Aorta (tissue), 5 donors: ENCODE data around the gene KIAA1755. TPM values are rescaled to one million over a fixed set of nuclear protein-coding genes. Genes with fewer than 3 reads are reported as not detected.

Source experiments
- ATAC-seq: fragments of 200-7000 bp; cut with Tn5 transposase; one replicate; pipeline ENCODE4 v1.9.1; 2022; ENCODE audit warnings: moderate library complexity; ENCODE audit not compliant: low FRiP score
- DNase-seq, 2 donors: peaks; one replicate each; pipeline ENCODE4 v3.0.0-alpha.2; 2020
- H3K27ac ChIP-seq, 2 donors: one replicate each; pipeline ENCODE4 v1.5.1; 2013; ENCODE audit warnings: low read length in 2 of 2, mild to moderate bottlenecking in 2 of 2, moderate library complexity in 2 of 2, control low read depth in 1 of 2, inconsistent platforms in 1 of 2, low read depth in 1 of 2
- H3K27me3 ChIP-seq, 2 donors: one replicate each; pipeline ENCODE4 v1.6.1; 2013; ENCODE audit warnings: control low read depth in 1 of 2, low read length in 1 of 2, mild to moderate bottlenecking in 1 of 2, moderate library complexity in 1 of 2; ENCODE audit not compliant: insufficient read depth in 2 of 2, control insufficient read depth in 1 of 2
- H3K36me3 ChIP-seq, 2 donors: one replicate each; pipeline ENCODE4 v1.6.1; 2013; ENCODE audit warnings: control low read depth in 1 of 2, low read length in 1 of 2, mild to moderate bottlenecking in 1 of 2; ENCODE audit not compliant: insufficient read depth in 2 of 2, control insufficient read depth in 1 of 2
- H3K4me1 ChIP-seq, 2 donors: one replicate each; pipeline ENCODE4 v1.6.1; 2013; ENCODE audit warnings: low read length in 2 of 2, control low read depth in 1 of 2, mild to moderate bottlenecking in 1 of 2, moderate library complexity in 1 of 2; ENCODE audit not compliant: insufficient read depth in 2 of 2, control insufficient read depth in 1 of 2
- H3K4me3 ChIP-seq, 2 donors: one replicate each; pipeline ENCODE4 v1.5.1; 2013; ENCODE audit warnings: low read length in 2 of 2, control low read depth in 1 of 2, mild to moderate bottlenecking in 1 of 2
- H3K9me3 ChIP-seq: one replicate; pipeline ENCODE4 v1.6.1; 2013; ENCODE audit warnings: mild to moderate bottlenecking, low read length; ENCODE audit not compliant: control insufficient read depth
- WGBS, 2 donors: extraction: QIAGEN DNeasy Blood & Tissue Kit; methylation state at CpG; one replicate each; pipeline ENCODE4 v1.1.7; 2013; 5-methylcytosine and 5-hydroxymethylcytosine counted together
- intact Hi-C, 2 donors: fragments of 100-400 bp; cut with DNase I; formaldehyde crosslinking; loops; one replicate each; pipeline versions ENCODE4 v1.14.2 to v1.15.0; 2022
- polyA plus RNA-seq, 2 donors: library from polyadenylated mRNA; stranded (reverse); fragments of 200-250 nt; gene quantifications; one replicate each; pipeline ENCODE4 v1.2.3, GENCODE V29; 2013
- total RNA-seq, 2 donors: library from RNA; stranded (reverse); fragmentation: NEBNext Ultra II Directional; extraction: Animal tissue kit (Norgen Biotek cat#: 25700); gene quantifications; one replicate each; pipeline ENCODE4 v1.2.1, GENCODE V29; 2021
- donor health status: healthy with polysubstance abuse.
- donor health status: Bipolar disorder and iron deficiency.
- donor health status: DM: no; HTN: no; CAD: no.
- donor health status: DM: no; HTN: no; CAD: no.
- donor health status: DM: yes; HTN: yes; CAD: no.

The KIAA1755 gene
- total and polyA plus RNA-seq, 4 donors = 2.0 to 46.4 (median 20.6) TPM

DNA sequence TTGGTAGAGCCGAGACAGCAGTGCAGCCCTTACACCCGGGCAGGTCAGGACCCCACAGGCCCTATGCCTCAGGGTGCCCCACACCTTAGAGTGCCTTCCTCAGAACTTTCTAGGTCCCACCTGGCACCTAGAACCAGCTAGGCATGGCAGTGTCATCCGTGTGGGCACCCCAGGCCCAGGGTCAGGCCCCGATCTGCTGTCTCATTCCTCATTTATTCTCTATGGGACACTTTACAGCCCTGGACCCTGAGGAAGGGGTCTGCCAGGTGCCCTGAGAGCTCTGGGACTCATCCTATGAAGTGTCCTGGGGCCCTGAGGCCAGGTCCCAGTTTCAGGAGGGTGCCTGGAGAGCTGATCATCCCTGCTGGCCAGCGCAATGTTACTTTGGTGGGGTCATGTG lies 35.3 kb upstream of the KIAA1755 start:
- intact Hi-C loops = loop anchor here (5.0 to 10.0 kb wide), 2 partner anchors 54 to 241 kb away; no protein-coding TSS in a partner anchor
- Histone ChIP-seq H3K4me3 (no peak overlapping the region), H3K36me3 (no peaks in the 10 kb centered on the region), H3K4me1 (no peaks in the 10 kb centered on the region), H3K27ac (no peak overlapping the region), H3K9me3 (no peaks in the 10 kb centered on the region), H3K27me3 (no peaks in the 10 kb centered on the region)
- DNase-seq (no peak), ATAC-seq (no peak)
- WGBS, 2 donors = 90 to 93% methylated on average over 5 of the region's 5 CpGs

DNA sequence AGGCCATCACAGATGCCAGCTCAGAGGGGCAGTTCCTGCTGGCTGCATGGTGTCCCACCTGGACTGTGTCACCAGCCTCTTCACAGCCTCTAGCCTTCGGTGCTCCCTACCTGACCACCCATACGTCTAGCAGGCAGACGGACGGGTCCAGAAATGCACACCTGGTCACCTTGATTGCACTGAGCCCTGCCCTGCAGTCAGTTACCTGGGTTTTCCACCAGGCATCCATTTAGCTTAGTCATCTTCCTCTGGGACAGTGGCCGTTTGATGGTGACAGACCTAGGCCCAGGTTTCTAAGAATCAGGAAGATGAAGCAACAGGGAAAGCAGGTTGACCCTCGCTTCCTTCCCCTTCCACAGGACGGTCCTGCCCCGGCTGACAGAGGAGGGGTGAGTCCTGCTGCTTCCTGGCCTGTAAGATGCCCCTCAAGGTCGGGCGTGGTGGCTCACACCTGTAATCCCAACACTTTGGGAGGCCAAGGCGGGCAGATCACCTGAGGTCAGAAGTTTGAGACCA lies 33.6 kb upstream of the KIAA1755 start:
- Histone ChIP-seq H3K9me3 (no peaks in the 10 kb centered on the region), H3K4me3 (no peak overlapping the region), H3K36me3 (no peaks in the 10 kb centered on the region), H3K27me3 (no peaks in the 10 kb centered on the region), H3K4me1 (no peaks in the 10 kb centered on the region), H3K27ac (no peak overlapping the region)
- ATAC-seq (no peak), DNase-seq (no peak)
- intact Hi-C loops = loop anchor here in 1 of 2 donors (5.0 to 10.0 kb wide), 2 partner anchors 42 to 239 kb away; no protein-coding TSS in a partner anchor
- WGBS, 2 donors = 95% methylated on average over 11 of the region's 11 CpGs

DNA sequence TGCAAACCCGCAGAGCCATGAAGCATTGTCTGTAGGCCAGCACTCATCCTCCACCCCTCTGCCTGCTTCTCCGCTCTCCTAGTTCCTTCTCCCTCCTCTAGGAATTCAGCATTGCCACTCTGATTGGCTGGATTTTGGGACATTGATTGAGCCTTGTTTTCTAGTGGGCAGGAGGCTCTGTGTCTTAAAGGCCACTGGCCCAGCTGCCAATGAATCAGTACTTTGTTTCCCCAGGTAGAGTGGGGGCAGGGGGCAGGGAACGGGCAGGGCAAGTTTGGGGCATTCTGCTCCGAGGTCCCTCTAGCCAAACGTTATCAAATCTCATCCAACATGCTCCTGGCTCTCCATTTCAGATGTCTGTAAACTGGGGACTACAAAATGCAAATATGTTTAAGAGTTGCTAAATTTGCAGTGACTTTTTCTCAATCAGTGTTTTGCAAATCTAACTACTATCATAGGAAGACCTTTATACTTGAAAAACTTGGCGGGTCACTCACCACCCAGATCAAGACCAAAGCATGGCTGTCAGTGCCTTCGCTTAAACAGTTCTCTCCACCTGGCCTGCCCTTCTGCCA lies 33.0 kb upstream of the KIAA1755 start:
- no peaks in the 10 kb centered on the region for H3K4me1 ChIP-seq
- no peaks in the 10 kb centered on the region for H3K27me3 ChIP-seq
- DNase-seq = no peak
- no peaks in the 10 kb centered on the region for H3K9me3 ChIP-seq
- intact Hi-C loops = loop anchor here in 1 of 2 donors (5.0 to 10.0 kb wide), 2 partner anchors 41 to 239 kb away; no protein-coding TSS in a partner anchor
- no peak for ATAC-seq
- no peak overlapping the region for H3K27ac ChIP-seq
- H3K36me3 ChIP-seq = no peaks in the 10 kb centered on the region
- no peak overlapping the region for H3K4me3 ChIP-seq
- WGBS, 2 donors = 68 to 73% methylated on average over 7 of the region's 7 CpGs

GRCh38 chr20:38291966-38292365 lies 31.4 kb upstream of the KIAA1755 start:
- no peaks in the 10 kb centered on the region for H3K9me3 ChIP-seq
- ATAC-seq (no peak), DNase-seq (no peak)
- no peaks in the 10 kb centered on the region for H3K4me1 ChIP-seq
- no peaks in the 10 kb centered on the region for H3K27me3 ChIP-seq
- H3K4me3 ChIP-seq = no peak overlapping the region
- WGBS, 2 donors = 64 to 69% methylated on average over 3 of the region's 3 CpGs
- no peaks in the 10 kb centered on the region for H3K36me3 ChIP-seq
- no peak overlapping the region for H3K27ac ChIP-seq
- intact Hi-C loops = loop anchor here in 1 of 2 donors (2.0 to 10.0 kb wide), 3 partner anchors 40 to 237 kb away; no protein-coding TSS in a partner anchor

GRCh38 chr20:38290829-38291814 lies 30.6 kb upstream of the KIAA1755 start:
- Histone ChIP-seq H3K4me1 (no peaks in the 10 kb centered on the region), H3K27ac (no peak overlapping the region), H3K4me3 (no peak overlapping the region), H3K9me3 (no peaks in the 10 kb centered on the region), H3K36me3 (no peaks in the 10 kb centered on the region), H3K27me3 (no peaks in the 10 kb centered on the region)
- ATAC-seq (peak; percentile 68), DNase-seq (peak in 1 of 2 donors; percentile 74)
- 31 to 34% methylated on average over 21 of the region's 21 CpGs for WGBS, 2 donors
- intact Hi-C loops = loop anchor here in 1 of 2 donors (2.0 to 10.0 kb wide), 3 partner anchors 39 to 236 kb away; no protein-coding TSS in a partner anchor

DNA sequence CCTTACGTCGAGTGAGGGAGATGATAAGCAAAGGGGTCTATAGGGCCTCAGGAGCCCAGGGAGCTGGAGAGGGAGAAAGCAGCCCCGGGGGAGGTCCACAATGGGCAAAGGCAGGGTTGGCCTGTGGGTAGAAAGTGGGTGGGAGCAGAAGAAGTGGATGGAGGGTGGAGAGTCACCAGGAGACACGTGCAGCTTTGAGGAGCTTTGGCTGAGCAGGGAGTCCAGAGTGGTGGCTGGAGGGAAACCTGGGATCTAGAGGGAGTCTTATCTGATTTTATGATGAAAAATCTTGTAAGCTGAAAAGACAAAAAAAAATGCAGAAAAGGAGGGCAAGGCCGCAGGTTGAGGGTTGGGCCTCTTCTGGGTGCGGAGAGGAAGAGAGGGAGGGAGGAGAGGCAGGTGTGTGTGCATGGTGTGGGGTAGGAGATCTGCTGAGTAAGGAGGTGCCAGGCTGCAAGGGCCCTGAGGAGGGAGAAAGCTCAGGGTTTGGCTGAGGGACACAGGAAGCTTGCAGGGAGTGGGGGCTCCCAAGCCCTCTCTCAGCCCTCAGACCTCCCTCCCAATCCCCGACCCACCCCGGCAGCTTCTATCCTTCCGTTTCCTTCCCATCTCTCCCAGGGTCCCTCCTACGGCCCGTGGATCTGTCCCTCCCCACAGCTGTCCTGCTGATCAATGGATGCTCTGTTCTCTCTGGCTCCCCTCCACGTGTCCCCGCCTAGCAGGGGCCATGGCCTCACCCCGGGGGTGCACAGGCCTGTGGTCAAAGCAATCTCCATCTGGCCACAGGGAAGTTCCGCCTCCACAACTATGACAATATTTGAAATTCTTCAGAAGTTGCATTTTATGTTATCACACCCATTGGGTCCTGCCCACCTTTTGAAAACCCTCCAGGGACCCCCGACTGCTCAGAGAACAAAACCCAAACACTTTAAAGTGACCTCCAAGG lies 26.3 kb upstream of the KIAA1755 start:
- no peak for DNase-seq
- H3K4me1 ChIP-seq = no peaks in the 10 kb centered on the region

DNA sequence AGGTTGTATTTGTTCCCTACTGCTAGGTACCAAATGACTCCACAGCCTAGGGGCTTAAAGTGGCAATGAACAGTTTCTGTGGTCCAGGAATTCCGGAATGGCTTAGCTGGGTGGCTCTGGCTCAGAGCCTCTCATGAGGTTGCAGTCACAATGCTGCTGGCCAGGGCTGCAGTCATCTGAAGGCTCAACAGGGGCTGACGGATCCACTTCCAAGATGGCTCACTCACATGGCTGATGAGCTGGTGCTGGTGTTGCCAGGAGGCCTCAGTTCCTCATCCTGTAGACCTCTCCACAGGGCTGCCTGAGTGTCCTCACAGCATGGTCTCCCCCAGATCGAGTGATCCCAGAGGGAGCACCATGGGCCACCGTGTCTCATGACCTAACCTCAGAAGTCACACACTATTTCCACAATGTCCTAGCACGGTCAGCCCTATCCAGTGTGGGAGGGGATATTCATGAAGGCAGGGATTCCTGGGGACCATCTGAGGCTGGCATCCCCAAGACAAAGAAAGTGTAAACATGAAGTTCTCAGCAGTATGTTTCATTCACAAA lies 24.4 kb upstream of the KIAA1755 start:
- no peaks in the 10 kb centered on the region for H3K36me3 ChIP-seq
- no peak overlapping the region for H3K4me3 ChIP-seq
- DNase-seq (no peak), ATAC-seq (no peak)
- H3K4me1 ChIP-seq = no peaks in the 10 kb centered on the region
- WGBS, 2 donors = 98 to 99% methylated on average over 5 of the region's 5 CpGs
- H3K9me3 ChIP-seq = no peaks in the 10 kb centered on the region
- no peak overlapping the region for H3K27ac ChIP-seq
- intact Hi-C loops = no loop called here
- no peaks in the 10 kb centered on the region for H3K27me3 ChIP-seq

More for the DNA sequence above, 26.3 kb upstream of the KIAA1755 start:
- Histone ChIP-seq H3K9me3 (no peaks in the 10 kb centered on the region), H3K36me3 (no peaks in the 10 kb centered on the region), H3K27ac (no peak overlapping the region), H3K27me3 (no peaks in the 10 kb centered on the region), H3K4me3 (no peak overlapping the region)
- intact Hi-C loops = no loop called here
- ATAC-seq = no peak
- 56 to 63% methylated on average over 16 of the region's 16 CpGs for WGBS, 2 donors
